WTC11 (cell line): ENCODE data around the gene CHST6. TPM values are rescaled to one million over a fixed set of nuclear protein-coding genes. Genes with fewer than 3 reads are reported as not detected.
A peak's percentile ranks its signal among the peaks of the same experiment; 100 is the strongest.

Source experiments
- FOXJ3 ChIP-seq: sonication (generic); formaldehyde crosslinking; IDR thresholded peaks from 2 replicates; pipeline ENCODE4 v1.9.0; 2021; ENCODE audit warnings: missing genetic modification reagents, mild to moderate bottlenecking, borderline replicate concordance
- KAT7 ChIP-seq: sonication (generic); formaldehyde crosslinking; IDR thresholded peaks from 2 replicates; pipeline ENCODE4 v1.8.1; 2023; ENCODE audit warnings: missing genetic modification reagents, mild to moderate bottlenecking, borderline replicate concordance
- TP53 ChIP-seq: sonication (generic); formaldehyde crosslinking; IDR thresholded peaks from 2 replicates; pipeline ENCODE4 v1.8.1; 2023; ENCODE audit warnings: mild to moderate bottlenecking, missing genetic modification reagents
- ZNF219 ChIP-seq: sonication (generic); formaldehyde crosslinking; IDR thresholded peaks from 2 replicates; pipeline ENCODE4 v1.8.0; 2023; ENCODE audit warnings: missing genetic modification reagents, mild to moderate bottlenecking, borderline replicate concordance
- ZNF232 ChIP-seq: sonication (generic); formaldehyde crosslinking; IDR thresholded peaks from 2 replicates; pipeline ENCODE4 v1.8.0; 2022; ENCODE audit warnings: mild to moderate bottlenecking, missing genetic modification reagents
- ZNF416 ChIP-seq: fragments of 250-450 bp; sonication (Bioruptor Pico); IDR thresholded peaks from 2 replicates; pipeline ENCODE4 v1.9.0; 2021; ENCODE audit warnings: mild to moderate bottlenecking, inconsistent platforms
- total RNA-seq: library from RNA; stranded (reverse); gene quantifications from 3 replicates; pipeline ENCODE4 v1.2.3, GENCODE V29; 2021
- TF ChIP-seq, protein P1 (sequence below): sonication (generic); formaldehyde crosslinking; IDR thresholded peaks from 2 replicates; pipeline ENCODE4 v1.8.0; 2022; ENCODE audit warnings: missing genetic modification reagents
- TF ChIP-seq, protein P2 (sequence below): sonication (generic); formaldehyde crosslinking; IDR thresholded peaks from 2 replicates; pipeline ENCODE4 v1.8.0; 2022; ENCODE audit warnings: mild to moderate bottlenecking, missing genetic modification reagents
- TF ChIP-seq, protein P3 (sequence below): sonication (generic); formaldehyde crosslinking; IDR thresholded peaks from 2 replicates; pipeline ENCODE4 v1.8.1; 2022; ENCODE audit warnings: low read depth, mild to moderate bottlenecking, moderate library complexity, missing genetic modification reagents, borderline replicate concordance
- TF ChIP-seq, protein P4 (sequence below): sonication (generic); formaldehyde crosslinking; IDR thresholded peaks from 2 replicates; pipeline ENCODE4 v1.8.1; 2022; ENCODE audit warnings: missing genetic modification reagents, borderline replicate concordance
- TF ChIP-seq, protein P5 (sequence below): fragments of 250-450 bp; sonication (Bioruptor Pico); IDR thresholded peaks from 2 replicates; pipeline ENCODE4 v1.9.0; 2021; ENCODE audit warnings: mild to moderate bottlenecking, borderline replicate concordance

CHST6 gene
- total RNA-seq, 1 experiment from 2014 or later = 20.2 TPM

DNA sequence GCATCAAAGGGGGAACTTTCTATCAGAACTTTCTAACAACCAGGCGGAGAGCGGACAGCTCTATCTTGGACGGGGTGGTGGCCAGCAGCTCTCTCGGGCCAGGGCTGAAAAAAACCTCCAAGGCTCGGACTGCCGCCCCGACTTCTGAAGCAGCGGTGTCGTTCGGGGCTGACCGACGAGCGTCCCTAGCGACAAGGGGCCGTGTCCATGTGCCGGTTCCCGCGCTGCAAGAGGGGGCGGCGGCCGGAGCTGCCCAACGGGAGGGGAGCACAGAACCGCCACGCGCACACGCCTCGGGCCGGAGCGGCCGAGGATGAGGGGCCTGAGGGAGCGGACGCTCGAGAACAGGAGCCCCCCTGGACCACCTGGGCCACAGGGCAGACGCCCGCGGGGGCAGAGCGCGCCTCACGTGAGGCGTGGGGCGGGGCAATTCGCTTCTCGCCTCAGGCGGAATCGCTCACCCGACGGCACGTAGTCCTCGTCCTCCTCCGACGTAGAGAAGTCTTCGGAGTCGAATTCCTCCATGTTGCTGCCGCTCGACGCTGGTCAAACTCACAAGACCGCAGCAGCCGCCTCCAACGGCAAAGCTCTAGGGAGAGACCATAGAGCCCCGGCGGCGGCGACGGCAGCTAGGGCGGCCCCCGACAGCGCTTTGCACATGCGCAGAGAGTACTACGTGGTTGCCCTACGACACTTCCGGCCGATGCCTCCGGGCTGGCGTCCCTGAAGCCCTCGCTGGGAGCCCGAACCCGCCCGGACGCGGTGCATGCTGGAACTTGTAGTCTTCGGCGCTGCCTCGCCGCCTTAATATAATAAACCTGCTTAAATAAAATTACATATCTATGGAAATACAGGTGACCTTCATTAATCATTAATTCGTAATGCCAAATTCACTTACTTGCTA lies 62.2 kb downstream of the CHST6 start, which contains the start of gene CFDP1 (continued):
- TF ChIP-seq, protein P1, sequence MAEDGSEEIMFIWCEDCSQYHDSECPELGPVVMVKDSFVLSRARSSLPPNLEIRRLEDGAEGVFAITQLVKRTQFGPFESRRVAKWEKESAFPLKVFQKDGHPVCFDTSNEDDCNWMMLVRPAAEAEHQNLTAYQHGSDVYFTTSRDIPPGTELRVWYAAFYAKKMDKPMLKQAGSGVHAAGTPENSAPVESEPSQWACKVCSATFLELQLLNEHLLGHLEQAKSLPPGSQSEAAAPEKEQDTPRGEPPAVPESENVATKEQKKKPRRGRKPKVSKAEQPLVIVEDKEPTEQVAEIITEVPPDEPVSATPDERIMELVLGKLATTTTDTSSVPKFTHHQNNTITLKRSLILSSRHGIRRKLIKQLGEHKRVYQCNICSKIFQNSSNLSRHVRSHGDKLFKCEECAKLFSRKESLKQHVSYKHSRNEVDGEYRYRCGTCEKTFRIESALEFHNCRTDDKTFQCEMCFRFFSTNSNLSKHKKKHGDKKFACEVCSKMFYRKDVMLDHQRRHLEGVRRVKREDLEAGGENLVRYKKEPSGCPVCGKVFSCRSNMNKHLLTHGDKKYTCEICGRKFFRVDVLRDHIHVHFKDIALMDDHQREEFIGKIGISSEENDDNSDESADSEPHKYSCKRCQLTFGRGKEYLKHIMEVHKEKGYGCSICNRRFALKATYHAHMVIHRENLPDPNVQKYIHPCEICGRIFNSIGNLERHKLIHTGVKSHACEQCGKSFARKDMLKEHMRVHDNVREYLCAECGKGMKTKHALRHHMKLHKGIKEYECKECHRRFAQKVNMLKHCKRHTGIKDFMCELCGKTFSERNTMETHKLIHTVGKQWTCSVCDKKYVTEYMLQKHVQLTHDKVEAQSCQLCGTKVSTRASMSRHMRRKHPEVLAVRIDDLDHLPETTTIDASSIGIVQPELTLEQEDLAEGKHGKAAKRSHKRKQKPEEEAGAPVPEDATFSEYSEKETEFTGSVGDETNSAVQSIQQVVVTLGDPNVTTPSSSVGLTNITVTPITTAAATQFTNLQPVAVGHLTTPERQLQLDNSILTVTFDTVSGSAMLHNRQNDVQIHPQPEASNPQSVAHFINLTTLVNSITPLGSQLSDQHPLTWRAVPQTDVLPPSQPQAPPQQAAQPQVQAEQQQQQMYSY = peak; percentile 31; the same call in 1 of the 2 replicates
- TF ChIP-seq, protein P2, sequence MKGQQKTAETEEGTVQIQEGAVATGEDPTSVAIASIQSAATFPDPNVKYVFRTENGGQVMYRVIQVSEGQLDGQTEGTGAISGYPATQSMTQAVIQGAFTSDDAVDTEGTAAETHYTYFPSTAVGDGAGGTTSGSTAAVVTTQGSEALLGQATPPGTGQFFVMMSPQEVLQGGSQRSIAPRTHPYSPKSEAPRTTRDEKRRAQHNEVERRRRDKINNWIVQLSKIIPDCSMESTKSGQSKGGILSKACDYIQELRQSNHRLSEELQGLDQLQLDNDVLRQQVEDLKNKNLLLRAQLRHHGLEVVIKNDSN (CRISPR knock-in tag) = peak; percentile 92
- TF ChIP-seq FOXJ3 (CRISPR knock-in tag) (no peak), KAT7 (CRISPR knock-in tag) (no peak; the same call in 1 of the 2 replicates), TP53 (peak; percentile 89), ZNF232 (CRISPR knock-in tag) (peak; percentile 86), ZNF416 (CRISPR knock-in tag) (no peak), ZNF219 (CRISPR knock-in tag) (peak; percentile 84; the same call in 1 of the 2 replicates)
- TF ChIP-seq, protein P3, sequence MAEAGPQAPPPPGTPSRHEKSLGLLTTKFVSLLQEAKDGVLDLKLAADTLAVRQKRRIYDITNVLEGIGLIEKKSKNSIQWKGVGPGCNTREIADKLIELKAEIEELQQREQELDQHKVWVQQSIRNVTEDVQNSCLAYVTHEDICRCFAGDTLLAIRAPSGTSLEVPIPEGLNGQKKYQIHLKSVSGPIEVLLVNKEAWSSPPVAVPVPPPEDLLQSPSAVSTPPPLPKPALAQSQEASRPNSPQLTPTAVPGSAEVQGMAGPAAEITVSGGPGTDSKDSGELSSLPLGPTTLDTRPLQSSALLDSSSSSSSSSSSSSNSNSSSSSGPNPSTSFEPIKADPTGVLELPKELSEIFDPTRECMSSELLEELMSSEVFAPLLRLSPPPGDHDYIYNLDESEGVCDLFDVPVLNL (CRISPR knock-in tag) = peak; percentile 95
- TF ChIP-seq, protein P4, sequence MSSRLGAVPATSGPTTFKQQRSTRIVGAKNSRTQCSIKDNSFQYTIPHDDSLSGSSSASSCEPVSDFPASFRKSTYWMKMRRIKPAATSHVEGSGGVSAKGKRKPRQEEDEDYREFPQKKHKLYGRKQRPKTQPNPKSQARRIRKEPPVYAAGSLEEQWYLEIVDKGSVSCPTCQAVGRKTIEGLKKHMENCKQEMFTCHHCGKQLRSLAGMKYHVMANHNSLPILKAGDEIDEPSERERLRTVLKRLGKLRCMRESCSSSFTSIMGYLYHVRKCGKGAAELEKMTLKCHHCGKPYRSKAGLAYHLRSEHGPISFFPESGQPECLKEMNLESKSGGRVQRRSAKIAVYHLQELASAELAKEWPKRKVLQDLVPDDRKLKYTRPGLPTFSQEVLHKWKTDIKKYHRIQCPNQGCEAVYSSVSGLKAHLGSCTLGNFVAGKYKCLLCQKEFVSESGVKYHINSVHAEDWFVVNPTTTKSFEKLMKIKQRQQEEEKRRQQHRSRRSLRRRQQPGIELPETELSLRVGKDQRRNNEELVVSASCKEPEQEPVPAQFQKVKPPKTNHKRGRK (CRISPR knock-in tag) = no peak
- TF ChIP-seq, protein P5, sequence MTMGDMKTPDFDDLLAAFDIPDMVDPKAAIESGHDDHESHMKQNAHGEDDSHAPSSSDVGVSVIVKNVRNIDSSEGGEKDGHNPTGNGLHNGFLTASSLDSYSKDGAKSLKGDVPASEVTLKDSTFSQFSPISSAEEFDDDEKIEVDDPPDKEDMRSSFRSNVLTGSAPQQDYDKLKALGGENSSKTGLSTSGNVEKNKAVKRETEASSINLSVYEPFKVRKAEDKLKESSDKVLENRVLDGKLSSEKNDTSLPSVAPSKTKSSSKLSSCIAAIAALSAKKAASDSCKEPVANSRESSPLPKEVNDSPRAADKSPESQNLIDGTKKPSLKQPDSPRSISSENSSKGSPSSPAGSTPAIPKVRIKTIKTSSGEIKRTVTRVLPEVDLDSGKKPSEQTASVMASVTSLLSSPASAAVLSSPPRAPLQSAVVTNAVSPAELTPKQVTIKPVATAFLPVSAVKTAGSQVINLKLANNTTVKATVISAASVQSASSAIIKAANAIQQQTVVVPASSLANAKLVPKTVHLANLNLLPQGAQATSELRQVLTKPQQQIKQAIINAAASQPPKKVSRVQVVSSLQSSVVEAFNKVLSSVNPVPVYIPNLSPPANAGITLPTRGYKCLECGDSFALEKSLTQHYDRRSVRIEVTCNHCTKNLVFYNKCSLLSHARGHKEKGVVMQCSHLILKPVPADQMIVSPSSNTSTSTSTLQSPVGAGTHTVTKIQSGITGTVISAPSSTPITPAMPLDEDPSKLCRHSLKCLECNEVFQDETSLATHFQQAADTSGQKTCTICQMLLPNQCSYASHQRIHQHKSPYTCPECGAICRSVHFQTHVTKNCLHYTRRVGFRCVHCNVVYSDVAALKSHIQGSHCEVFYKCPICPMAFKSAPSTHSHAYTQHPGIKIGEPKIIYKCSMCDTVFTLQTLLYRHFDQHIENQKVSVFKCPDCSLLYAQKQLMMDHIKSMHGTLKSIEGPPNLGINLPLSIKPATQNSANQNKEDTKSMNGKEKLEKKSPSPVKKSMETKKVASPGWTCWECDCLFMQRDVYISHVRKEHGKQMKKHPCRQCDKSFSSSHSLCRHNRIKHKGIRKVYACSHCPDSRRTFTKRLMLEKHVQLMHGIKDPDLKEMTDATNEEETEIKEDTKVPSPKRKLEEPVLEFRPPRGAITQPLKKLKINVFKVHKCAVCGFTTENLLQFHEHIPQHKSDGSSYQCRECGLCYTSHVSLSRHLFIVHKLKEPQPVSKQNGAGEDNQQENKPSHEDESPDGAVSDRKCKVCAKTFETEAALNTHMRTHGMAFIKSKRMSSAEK (CRISPR knock-in tag) = no peak
